Measurements from ENCODE around the gene ZDHHC8. TPM values are rescaled to one million over a fixed set of nuclear protein-coding genes. Genes with fewer than 3 reads are reported as not detected.

ZDHHC8 gene
- total and polyA plus RNA-seq, 9 donors: 5.1 to 77.4 (median 58.9) TPM

DNA sequence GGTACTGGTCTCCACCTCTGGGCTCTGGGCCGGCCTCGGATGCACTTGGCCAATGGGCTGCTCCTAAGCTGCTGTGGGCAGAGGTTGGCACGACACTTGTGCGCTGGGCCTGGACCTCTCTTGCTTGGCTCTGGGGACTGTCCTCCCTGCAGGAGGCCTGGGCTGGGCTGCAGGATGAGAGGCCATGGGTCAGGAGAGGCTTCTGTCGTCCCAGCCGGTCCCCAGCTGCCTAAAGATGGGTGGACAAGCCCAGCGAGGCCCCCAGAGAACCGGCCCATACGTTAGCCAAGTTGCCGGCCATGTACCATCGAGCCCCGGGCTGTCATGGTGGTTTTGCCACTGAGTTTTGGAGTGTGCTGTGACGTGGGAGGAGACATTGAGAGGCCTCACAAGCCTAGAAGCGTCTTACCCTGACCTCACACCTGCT lies 20.9 kb downstream of the ZDHHC8 start:
- no peak for TF ChIP-seq EP300 (IDR thresholded peaks at IDR 0.05)
- TF ChIP-seq, protein P1, sequence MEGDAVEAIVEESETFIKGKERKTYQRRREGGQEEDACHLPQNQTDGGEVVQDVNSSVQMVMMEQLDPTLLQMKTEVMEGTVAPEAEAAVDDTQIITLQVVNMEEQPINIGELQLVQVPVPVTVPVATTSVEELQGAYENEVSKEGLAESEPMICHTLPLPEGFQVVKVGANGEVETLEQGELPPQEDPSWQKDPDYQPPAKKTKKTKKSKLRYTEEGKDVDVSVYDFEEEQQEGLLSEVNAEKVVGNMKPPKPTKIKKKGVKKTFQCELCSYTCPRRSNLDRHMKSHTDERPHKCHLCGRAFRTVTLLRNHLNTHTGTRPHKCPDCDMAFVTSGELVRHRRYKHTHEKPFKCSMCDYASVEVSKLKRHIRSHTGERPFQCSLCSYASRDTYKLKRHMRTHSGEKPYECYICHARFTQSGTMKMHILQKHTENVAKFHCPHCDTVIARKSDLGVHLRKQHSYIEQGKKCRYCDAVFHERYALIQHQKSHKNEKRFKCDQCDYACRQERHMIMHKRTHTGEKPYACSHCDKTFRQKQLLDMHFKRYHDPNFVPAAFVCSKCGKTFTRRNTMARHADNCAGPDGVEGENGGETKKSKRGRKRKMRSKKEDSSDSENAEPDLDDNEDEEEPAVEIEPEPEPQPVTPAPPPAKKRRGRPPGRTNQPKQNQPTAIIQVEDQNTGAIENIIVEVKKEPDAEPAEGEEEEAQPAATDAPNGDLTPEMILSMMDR (IDR thresholded peaks at IDR 0.05): no peak
- TF ChIP-seq POLR2A (IDR thresholded peaks at IDR 0.05): no peak
- Histone ChIP-seq H3K9me3 (no peaks in the 10 kb centered on the region), H3K27me3 (no peaks in the 10 kb centered on the region), H3K27ac (no peak overlapping the region), H3K4me1 (ENCODE audit: insufficient read depth) (no peaks in the 10 kb centered on the region), H3K4me3 (no peak overlapping the region), H3K36me3 (no peaks in the 10 kb centered on the region)
- intact Hi-C loops (cut with DNase I): no loop called here
- WGBS, 3 donors: 73 to 77% (median 74%) methylated on average over 14 of the region's 14 CpGs
- DNase-seq: no peak

DNA sequence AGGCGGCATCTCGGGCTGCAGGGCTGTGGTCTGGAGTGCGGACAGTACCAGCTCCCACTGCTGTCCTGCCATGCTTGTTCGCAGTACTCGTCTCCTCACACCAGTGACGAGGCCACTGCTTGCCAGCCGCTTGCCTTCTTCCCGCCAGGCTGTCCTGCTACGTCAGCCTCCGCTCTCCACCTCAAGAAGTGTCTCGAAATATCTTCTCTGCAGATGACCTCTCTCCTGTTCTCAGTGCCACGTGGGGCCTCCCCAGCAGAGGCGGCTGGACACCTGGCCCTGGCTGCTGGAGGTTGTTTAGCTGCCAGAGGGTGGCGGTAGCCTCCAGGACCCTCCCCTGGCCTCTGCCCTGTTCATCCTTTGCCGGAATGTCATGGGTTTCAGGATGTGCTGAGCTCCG lies 22.3 kb downstream of the ZDHHC8 start:
- Histone ChIP-seq H3K27me3 (no peaks in the 10 kb centered on the region), H3K4me1 (ENCODE audit: insufficient read depth) (no peaks in the 10 kb centered on the region), H3K36me3 (no peaks in the 10 kb centered on the region), H3K9me3 (no peaks in the 10 kb centered on the region), H3K27ac (no peak overlapping the region), H3K4me3 (no peak overlapping the region)
- DNase-seq: no peak
- WGBS, 3 donors: 29 to 38% (median 35%) methylated on average over 16 of the region's 16 CpGs
- intact Hi-C loops (cut with DNase I): no loop called here
- no peak for TF ChIP-seq POLR2A (IDR thresholded peaks at IDR 0.05)
- no peak for TF ChIP-seq EP300 (IDR thresholded peaks at IDR 0.05)
- TF ChIP-seq, protein P1 (IDR thresholded peaks at IDR 0.05): no peak

DNA sequence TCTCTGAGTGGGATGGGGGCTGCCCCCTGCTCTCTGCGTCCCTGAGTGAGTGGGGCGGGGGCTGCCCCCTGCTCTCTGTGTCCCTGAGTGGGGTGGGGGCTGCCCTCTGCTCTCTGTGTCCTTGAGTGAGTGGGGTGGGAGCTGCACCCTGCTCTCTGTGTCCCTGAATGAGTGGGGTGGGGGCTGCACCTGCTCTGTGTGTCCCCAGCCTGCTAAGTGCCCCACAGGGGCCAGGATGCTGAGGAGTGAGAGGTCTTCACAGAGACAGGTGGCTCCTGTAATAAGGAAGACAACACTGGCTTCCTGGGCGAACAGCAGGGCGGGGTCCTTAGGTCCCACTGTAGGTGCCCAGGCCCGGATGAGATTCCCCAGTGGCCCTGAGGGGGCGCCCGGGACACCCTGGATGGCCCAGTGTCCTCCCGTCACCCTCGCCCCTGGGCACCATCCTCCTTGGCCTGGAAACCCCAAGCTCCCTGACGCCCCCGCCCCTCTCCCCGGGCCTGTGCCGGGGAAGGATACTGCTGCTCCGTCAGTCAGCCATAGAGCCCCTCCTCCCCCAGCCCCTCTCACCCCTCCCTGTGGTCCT lies 23.1 kb downstream of the ZDHHC8 start:
- no peak overlapping the region for H3K27ac ChIP-seq

DNA sequence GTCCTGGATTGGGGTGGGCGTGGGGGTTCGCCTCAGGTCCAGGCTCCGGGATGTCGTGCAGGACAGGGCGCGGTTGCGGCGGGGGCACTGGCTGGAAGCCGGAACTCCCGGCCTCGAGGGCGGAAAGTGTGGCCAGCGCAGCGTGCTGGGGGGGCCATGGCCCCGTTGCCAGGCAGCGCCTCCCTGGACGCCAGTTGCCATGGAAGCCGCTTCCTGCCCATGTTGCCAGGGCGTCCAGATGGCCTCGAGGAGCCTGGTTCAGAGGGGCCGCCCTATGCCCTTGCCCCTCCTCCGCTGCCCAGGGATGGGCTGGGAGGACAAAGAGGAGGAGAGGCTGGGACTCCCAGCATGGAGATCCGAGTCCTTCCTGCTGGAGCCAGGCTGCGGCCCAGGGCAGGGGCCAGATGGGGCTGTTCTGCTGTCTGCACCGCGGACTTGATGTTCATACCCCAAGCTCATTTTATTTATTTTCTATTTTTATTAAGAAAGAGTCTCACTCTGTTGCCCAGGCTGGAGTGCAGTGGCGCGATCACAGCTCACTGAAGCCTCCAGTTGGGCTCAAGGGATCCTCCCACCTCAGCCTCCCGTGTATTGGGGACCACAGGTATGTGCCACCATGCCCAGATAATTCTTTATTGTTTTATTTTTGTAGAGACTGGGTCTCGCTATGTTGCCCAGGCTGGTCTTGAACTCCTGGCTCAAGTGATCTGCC lies 23.9 kb downstream of the ZDHHC8 start:
- Histone ChIP-seq H3K4me3 (no peak overlapping the region), H3K4me1 (ENCODE audit: insufficient read depth) (no peaks in the 10 kb centered on the region), H3K36me3 (no peaks in the 10 kb centered on the region), H3K9me3 (no peaks in the 10 kb centered on the region), H3K27ac (no peak overlapping the region), H3K27me3 (no peaks in the 10 kb centered on the region)
- no peak for DNase-seq
- TF ChIP-seq EP300 (IDR thresholded peaks at IDR 0.05): no peak
- TF ChIP-seq, protein P1 (IDR thresholded peaks at IDR 0.05): no peak
- TF ChIP-seq POLR2A (IDR thresholded peaks at IDR 0.05): no peak
- WGBS, 3 donors: 35 to 57% (median 45%) methylated on average over 24 to 30 of the region's 30 CpGs
- intact Hi-C loops (cut with DNase I): loop anchor here in 3 of 4 donors (2.0 to 5.0 kb wide), 4 partner anchors 112 to 129 kb away; partner anchors contain the start of gene RTN4R (in 3 of the 3)

More for the DNA sequence above, 23.1 kb downstream of the ZDHHC8 start:
- no peak overlapping the region for H3K4me3 ChIP-seq
- TF ChIP-seq POLR2A (IDR thresholded peaks at IDR 0.05): no peak
- TF ChIP-seq, protein P1 (IDR thresholded peaks at IDR 0.05): no peak
- intact Hi-C loops (cut with DNase I): loop anchor here in 2 of 4 donors (5.0 kb wide), 2 partner anchors 113 to 128 kb away; partner anchors contain the start of gene RTN4R (in 2 of the 2)
- H3K9me3 ChIP-seq: no peaks in the 10 kb centered on the region
- no peaks in the 10 kb centered on the region for H3K36me3 ChIP-seq
- H3K4me1 ChIP-seq (ENCODE audit: insufficient read depth): no peaks in the 10 kb centered on the region
- WGBS, 3 donors: 34 to 53% (median 48%) methylated on average over 14 of the region's 14 CpGs
- no peak for DNase-seq
- no peaks in the 10 kb centered on the region for H3K27me3 ChIP-seq
